Measurements from ENCODE around the gene PRSS56.

The PRSS56 gene

DNA sequence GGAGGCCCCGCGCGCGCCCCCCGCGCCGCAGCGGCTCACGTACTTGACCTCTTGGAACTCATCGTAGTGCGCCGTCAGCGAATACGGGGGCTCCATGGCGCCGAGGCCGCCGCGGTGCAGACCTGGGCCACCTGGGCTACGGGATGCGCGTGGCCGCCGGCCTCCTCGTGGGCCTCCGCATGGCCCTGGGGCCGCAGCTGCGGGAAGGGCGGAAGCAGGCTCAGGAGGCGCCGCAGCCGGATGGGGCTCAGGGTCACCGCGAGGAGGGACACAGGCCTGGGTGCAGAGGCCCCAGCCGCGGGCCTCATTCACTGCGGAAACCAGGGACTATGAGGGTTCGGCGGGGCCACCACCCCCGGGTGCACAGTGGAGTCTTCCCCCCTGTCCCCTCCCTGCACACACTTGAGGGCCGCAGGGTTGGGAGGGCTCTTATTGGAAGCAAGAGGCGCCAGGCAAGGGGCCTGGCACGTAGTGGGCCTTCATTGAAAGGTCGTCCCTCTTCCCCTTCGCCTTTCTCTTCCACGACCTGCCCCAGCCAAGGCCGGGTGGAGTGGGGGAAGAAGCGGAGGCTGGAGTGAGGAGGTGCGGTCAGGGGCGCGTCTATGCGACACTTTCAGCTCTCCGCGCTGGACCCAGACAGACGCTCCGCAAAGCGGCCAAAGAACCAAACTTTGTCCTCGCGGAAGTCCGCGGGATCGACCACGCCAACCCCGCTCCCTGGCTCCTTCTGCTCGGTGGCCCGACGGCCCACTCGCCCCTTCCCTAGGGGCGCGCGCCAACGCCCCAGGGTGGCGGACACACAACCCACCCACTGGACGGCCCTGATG, 33.4 kb upstream of the PRSS56 start:
- DNase-seq: no peak

DNA sequence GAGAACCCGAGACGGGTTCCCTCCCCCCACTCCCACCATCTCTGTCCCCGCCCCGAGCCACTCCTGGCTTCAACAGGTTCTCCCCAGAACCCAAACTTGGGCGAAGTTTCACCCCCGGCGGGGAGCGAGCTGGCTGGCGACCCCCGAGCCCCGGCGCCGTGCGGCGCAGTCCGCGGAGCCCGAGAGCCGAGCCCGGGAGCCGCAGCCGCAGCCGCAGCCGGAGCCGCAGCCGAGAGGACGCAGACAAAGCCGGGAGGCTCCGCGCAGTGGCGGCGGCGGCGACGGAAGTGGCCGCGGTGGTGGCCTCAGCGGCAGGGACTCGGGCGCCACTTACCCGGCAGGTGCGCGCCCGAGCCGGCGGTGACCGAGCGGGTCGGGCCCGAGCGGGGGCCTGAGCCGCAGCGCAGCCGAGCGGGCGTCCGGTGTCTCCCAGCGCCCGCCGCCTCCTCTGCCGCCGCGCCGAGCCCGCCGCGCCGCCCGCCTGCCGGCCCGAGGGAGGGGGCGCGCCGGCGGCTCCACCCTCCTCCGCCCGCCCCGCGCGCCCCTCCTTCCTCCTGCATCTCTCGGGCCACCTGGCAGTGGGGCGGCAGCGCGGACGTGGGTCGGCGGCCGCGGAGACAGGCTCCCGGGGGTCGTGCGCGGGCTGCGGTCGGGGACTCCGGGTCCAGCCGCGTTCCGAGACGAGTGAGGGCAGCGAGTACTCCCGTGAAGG, 32.6 kb upstream of the PRSS56 start, which contains the start of gene ECEL1:
TSS of gene ECEL1 (minus strand) at position 450 of the 712 bp plus-strand sequence. CDS start 1,181 bp downstream, outside the sequence.
- DNase-seq: no peak

DNA sequence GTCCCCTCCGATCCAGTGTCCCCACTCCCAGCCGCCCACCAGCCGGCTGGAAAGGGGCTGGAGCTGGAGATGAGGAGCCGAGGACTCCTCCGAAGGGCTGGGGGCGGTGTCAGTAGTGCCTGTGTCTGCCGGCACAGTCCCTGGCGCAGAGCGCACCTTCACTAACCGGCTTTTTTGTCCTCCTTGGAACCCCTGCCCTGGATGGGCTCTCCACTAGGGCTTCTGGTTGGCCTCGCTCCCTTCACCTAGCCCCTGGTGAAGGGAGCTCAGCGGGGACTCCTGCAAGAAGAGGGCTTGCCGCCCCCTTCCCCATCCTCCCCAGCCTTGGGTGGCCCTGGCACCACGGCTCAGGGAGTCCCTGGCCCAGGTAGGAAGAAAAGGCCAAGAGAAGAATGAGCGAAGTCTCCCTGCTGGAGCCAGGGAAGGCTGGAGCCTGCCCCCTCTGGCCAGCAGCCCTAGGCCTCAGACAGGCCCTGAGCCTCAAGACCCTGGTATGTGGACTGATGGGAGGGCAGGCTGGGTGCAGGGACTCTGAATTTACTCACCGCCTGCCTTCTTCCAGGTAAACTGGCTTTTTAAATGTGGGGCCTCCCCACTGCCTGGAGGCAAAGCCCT, 32.0 kb upstream of the PRSS56 start:
- DNase-seq: no peak

GRCh38 chr2:232488721-232489300, 31.4 kb upstream of the PRSS56 start:
- no peak for DNase-seq

GRCh38 chr2:232489516-232490220, 30.5 kb upstream of the PRSS56 start:
- no peak for DNase-seq

- no peak for DNase-seq
Observed at GRCh38 chr2:232490221-232491138, 29.7 kb upstream of the PRSS56 start.

GRCh38 chr2:232491139-232491780, 28.9 kb upstream of the PRSS56 start:
- DNase-seq: no peak

GRCh38 chr2:232492236-232492848, 27.8 kb upstream of the PRSS56 start:
- DNase-seq: no peak

DNA sequence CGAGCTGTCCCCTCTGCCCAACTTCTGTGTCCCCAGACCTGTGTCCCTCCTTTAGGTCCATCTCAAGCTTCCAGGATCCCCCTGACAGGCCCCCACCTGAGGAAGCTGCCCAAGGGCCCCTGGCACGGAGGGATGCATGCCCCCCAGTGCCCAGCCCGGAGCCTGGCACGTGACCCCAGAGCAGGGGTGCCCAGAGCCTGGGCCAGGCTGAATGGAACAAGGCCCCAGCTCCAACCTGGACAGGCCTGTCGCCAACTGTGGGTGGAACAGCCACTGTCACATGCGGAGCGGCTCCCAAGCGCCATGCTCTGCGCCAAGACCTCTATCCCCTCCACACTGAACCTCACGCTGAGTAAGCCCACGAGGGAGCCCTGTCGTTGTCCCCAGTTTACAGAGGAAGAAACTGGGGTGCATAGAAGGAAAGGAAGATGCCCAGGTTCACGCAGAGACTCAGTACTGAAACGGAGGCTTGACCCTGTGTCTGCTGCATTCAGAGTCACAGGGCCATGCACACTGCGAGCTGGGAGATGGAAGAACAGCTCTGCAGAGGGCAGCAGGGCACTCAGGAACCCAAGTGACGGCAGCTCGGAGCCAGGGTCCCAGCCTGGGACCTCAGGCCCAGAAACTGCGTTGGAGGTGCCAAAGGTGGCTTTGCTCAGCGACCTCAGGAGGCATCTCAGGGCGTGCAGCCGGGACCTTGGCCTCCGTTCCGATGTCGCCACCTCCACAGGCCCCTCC, 27.1 kb upstream of the PRSS56 start:
- DNase-seq: no peak

- DNase-seq: no peak
Observed at GRCh38 chr2:232493701-232494474, 26.3 kb upstream of the PRSS56 start.

DNA sequence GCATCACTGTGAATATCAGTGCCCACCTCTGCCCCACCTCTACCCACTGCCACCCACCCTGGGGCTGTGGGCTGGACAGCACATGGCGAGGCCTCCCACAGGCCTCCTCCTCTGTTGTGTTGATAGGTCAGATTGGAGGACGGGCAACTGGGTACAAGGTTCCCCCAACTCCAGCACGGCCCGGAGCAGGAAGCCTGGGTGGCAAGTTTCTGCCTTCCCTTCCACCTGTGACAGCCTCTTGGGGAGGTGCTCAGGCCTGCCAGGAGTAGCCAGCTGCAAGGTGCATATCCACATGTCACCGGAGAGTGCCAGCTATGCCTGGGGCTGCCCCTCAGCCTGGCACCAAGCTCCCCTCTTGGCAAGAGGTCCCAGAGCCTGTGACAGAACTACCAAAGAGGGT, 25.6 kb upstream of the PRSS56 start:
- no peak for DNase-seq

- DNase-seq: no peak
Observed at GRCh38 chr2:232495292-232495691, 24.9 kb upstream of the PRSS56 start.

DNA sequence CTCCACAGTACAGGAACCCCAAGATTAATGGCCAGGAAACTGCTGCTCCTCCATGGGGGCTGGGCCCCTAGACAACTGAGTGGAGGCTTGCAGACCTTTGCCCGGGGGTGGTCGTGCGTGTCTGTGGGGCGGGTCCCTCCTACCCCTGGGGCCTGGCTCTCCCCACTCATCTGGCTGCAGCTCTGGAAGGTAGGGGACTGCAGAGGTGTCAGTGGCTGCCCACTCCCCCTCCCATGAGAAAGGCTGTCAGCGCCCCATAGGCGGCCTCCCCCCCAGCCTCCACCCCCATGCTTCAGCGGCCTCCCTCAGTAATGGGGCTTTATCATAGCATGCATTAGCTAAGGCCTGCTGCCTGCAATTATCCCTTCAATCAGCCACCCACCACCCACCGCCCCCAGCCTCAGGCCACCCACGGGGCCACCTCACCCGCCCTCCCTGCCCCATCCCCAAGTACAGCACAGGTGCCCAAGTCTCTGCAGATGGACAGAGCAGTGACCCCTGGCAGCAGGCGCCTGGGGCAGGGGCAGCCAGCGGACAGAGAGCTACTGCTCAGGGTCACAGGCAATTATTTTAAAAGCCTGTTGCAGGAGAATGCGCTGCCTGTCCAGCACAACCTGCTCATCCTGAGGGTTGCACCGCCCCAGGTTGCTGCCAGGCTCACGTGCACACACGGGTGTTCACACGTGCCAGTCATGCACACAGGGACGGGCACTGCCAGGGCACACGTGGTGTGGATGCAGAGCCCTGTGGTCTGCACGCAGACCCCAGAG, 23.5 kb upstream of the PRSS56 start:
- DNase-seq: no peak

- DNase-seq: no peak
Observed at GRCh38 chr2:232497348-232497747, 22.8 kb upstream of the PRSS56 start.

DNA sequence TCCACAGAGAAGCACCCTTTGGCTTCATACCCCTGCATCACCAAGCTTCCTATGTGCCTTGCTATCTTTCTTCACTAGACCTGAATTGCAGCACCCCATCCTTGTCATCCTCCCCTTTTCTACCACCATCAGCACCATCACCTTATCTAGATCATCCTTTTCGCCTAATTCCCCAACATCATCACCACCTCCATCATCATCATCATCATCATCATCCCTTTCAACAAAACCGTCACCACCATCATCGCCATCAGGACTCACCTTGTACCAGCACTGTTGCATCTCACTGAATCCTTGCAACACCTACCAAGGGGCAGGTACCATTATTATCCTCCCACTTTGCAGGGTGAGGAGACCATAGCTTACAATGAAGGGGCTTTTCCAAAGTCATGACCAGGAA, 21.7 kb upstream of the PRSS56 start:
- no peak for DNase-seq

DNA sequence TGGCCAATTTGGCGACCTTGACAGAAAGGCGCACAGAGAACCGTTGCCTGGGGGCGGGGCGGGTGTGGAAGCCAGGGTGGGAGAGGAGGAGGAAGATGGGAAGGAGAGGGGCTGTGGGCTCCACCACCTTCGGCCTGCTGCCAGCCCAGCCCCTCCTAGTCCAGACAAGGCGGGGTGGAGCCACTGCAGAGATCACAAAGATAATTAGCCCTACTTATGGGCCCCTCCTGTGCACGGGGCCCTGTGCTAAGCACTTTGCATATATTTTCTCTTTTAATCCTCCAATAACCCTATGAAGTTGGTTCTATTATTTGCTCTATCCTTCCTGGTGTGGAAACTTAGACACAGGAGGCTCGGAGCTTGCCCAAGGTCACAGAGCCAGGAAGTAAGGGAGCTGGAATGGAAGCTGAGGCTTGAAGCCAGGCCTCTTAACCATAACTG, 18.8 kb upstream of the PRSS56 start:
- DNase-seq: no peak

GRCh38 chr2:232501794-232502390, 18.3 kb upstream of the PRSS56 start:
- DNase-seq: no peak

DNA sequence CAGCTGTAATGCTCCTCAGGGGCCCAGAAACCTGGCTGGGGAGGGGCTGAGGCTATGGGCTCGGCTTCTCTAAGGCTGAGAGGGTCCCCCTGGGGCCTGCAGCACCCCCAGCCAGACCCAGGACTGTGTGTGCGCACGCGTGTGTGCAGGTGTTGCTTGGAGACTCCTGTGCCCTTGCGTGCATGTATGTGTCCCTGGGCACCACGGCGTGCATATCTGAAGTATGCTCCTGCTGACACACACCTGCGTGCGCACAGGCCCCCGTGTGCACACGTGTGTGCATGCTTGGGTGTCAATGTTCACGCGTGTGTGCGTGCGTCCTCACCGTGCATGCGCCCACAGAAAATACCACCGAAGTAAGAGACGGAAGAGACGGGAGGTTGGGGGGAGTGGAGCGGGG, 17.7 kb upstream of the PRSS56 start:
- no peak for DNase-seq
